HG02678 (cell line): ENCODE data around the gene TRIM63.
"Not testable (repeated sequence)": the region's sequence is repeated elsewhere in the genome, so short reads cannot be mapped to it uniquely, and the experiment has no call there.

Experiments used
- ATAC-seq: cut with Tn5 transposase; IDR thresholded peaks from one replicate; pipeline ENCODE4 v1.9.1; 2021; ENCODE audit warnings: mild to moderate bottlenecking, moderate library complexity; ENCODE audit not compliant: unreplicated experiment

Gene TRIM63

DNA sequence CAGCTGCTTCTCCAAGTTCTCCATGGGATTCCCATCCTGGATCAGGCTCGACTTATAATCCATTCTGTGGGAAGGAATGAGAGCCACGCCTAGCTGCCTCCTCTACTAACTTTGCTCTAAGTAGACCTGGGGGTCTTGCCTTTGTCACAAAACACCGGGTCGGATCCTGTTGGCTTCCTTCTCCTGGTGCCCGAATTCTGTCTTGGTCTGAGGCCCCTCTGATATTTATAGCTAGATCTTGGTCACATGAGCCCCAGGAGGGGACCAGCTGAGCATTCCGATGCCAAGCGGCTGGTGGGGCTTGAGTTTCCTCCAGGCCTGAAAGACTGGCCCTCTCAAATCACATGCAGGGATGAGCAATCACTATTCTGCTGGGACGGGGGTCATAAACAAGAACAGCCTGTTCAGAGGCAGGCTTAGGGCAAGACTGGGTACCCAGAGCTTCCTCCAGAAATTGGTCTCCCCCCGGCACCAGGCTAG, at the start of gene TRIM63:
Gene TRIM63, minus strand, starts transcription at position 199 of the 480 bp plus-strand sequence. Its CDS starts 136 bp downstream, at position 63.
- ATAC-seq = no peak

DNA sequence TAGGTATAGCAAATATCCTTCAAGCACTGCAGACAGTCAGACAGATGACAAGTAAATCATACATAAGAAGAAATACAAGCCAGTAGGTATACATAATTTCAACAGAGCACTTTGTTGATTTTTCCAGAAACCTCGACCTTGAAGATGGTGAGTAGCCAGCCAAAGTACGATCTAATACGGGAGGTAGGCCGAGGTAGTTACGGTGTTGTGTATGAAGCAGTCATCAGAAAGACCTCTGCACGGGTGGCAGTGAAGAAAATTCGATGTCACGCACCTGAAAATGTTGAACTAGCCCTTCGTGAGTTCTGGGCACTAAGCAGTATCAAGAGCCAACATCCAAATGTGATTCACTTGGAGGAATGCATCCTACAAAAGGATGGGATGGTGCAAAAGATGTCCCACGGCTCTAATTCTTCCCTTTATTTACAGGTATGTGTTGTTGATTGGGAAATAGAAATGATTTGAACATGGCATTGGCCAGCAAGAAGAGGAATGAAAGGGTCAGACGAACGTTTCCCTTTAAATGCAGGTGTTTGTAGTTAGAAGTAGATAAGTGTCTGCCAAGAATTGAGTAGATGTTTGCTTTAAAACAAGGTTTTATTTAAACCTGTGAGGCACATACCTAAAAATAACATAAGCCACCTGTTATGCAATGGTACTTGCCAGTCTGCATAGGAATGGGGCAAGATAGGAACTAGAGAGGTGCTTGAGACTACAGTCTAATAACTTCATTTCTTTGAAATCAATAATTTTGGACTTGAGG, 46.9 kb upstream of the TRIM63 start:
- ATAC-seq = no peak

- no peak for ATAC-seq
These were observed 45.0 kb upstream of the TRIM63 start for GRCh38 chr1:26112407-26112775.

DNA sequence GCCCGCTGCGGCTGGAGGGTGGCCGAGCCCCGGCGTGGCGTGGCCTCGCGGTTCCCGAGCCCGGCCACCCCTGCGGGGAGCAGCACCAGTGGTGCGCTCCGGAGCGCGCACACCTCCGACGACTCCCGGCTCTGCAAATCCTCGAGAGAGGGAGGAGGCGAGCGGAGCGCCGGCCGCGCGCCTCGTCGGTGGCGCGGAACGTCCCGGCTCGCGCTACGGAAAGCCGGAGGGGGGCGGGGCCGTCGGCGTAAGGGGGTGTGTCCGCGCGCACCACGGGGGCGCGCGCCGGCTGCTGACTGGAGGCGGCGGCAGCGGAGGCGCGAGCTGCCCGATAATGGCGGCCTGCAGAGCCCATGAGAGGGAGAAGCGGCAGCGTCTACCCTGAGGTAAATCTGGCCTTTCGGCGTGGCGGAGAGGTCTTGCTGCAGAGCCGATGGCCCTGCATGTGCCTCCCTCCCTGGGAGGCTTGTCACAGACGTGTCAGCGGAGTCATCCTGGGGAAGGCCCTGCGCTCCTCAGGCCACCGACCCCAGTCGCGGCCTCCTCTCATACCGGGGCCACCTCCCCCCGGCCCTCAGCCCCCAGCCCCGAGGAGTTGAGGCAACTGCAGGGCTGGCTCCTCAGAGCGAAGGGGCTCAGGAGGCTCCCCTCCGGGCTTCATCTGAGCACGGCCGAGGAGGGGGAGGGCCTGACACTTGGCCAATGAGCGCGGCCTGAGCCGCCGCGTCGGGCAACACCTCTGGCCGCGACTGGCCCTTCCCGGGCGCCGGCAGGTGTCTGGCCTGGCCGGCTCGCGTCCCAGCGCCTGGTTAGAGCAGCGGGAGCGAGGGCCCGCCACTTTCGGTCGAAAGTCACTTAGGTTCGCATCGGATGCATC, 44.3 kb upstream of the TRIM63 start, which contains the start of gene PDIK1L:
Gene PDIK1L, plus strand, starts transcription at position 295 of the 877 bp plus-strand sequence. CDS start 2,485 bp downstream, outside the sequence.
- ATAC-seq = peak; percentile 72

DNA sequence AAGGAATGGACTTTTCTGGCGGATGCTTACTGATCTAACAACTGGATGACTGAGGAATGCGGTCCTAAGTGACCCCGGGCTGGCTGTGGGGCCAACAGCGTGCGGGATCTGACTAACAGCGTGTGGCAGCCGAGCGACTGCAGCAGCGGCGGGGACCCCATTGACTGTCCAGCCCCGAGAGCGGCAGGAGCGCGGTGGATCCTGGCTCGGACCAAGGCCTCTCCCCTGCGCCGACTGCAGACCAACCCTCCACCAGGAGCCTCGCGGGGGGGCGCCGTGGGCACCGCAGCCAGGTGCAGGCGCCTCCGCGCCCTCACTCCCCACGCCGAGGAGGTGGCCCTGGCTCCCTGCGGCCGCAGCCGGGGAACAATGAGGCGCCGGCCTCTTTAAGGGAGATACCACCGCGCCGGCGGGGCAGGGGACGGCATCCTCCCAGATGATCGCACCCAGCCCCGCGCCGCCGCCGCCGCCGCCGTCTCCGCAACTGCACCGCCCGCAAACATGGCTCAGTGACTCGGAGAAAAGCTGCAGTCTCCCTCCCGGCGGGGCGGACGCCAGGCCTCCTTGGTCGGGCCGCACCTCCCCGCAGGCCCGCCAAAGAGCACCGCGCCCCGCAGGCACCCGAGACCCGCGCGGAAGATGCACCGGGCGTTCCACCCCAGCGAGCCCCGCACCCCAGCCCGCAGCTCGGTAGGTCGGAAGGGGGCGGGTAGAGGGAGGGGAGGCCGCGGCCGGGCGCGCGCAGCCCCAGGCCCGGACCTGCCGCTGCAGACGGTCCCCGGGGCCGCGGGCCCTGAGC, 43.5 kb upstream of the TRIM63 start:
- peak; percentile 46 for ATAC-seq

DNA sequence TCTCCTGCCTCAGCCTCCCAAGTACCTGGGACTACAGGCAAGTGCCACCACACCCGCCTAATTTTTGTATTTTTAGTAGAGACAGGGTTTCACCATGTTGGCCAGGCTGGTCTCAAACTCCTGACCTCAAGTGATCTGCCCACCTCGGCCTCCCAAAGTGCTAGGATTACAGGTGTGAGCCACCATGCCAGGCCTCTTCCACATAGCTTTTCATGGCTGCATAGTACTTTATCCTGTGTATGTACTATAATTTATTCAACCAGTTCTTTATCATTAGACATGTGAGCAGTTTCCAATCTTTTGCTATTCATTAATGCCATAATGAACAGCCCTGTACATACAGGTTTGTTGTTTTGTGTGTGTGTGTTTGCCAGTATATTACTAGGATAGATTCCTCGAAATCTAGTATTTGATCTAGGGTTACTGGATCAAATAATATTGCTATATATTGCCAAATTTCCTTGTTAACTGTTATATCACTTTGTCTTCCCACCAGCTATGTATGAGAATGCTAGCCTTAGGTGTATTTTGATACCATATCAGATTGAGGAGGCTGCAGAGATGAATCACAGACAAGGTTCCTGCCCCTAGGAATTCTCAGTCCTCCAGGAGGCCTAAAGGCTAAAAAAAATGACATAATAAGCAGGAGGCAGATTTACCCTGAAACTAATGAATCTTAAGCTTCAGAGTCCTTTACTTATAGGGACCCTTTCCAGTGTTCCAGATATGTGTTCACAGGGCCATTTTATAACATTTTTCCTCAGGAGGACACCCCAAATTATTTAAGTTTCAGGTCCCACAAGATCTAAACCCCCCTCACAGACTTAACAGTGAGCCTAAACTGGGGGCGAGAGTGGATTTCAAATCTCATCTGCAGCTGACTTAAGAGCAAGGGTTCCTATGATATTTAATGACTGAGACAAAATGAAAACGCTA, 42.1 kb upstream of the TRIM63 start:
- ATAC-seq = no peak

GRCh38 chr1:26105226-26105548, 37.8 kb upstream of the TRIM63 start:
- ATAC-seq = not testable (repeated sequence)

GRCh38 chr1:26102526-26102925, 35.1 kb upstream of the TRIM63 start:
- no peak for ATAC-seq

DNA sequence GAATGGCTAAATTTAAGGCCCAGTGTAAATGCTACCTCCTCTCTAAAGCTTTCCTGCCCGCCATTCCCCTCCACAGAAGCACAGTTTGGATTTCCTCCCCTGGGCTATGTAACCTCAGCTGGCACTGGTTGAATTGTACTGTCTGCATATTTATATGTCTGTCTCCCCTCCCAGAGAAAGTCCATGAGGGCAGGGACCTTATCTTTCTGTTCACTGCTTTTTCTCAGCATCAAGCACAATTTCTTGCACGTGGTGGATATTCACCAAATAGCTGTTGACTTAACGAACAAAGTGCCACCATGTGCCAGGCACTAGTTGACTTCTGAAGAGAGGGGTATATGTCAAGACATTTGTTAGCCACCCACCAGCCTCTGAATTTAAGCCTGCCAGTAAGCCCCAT, 34.7 kb upstream of the TRIM63 start:
- ATAC-seq = no peak

- not testable (repeated sequence) for ATAC-seq
These were observed 32.8 kb upstream of the TRIM63 start for GRCh38 chr1:26100204-26100603.

- no peak for ATAC-seq
These were observed 32.4 kb upstream of the TRIM63 start for GRCh38 chr1:26099780-26100179.

DNA sequence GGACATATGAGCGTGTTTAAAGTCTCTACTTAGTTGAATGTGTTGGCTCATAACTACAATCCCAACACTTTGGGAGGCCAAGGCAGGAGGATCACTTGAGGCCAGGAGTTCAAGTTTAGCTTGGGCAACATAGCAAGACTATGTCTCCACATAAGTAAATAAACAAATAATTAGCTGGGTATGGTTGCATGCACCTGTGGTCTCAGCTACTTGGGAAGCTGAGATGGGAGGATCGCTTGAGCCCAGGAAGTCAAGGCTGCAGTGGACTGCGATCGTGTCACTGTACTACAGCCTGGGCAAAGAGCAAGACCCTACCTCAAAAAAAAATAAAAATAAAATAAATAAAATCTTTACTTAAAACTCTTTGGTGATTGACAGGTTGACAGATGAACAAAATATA, 31.2 kb upstream of the TRIM63 start:
- ATAC-seq = no peak

GRCh38 chr1:26097696-26098095, 30.3 kb upstream of the TRIM63 start:
- ATAC-seq = no peak

- ATAC-seq = no peak
These were observed 29.0 kb upstream of the TRIM63 start for GRCh38 chr1:26096471-26096870.

GRCh38 chr1:26094677-26095383, 27.4 kb upstream of the TRIM63 start:
- no peak for ATAC-seq

DNA sequence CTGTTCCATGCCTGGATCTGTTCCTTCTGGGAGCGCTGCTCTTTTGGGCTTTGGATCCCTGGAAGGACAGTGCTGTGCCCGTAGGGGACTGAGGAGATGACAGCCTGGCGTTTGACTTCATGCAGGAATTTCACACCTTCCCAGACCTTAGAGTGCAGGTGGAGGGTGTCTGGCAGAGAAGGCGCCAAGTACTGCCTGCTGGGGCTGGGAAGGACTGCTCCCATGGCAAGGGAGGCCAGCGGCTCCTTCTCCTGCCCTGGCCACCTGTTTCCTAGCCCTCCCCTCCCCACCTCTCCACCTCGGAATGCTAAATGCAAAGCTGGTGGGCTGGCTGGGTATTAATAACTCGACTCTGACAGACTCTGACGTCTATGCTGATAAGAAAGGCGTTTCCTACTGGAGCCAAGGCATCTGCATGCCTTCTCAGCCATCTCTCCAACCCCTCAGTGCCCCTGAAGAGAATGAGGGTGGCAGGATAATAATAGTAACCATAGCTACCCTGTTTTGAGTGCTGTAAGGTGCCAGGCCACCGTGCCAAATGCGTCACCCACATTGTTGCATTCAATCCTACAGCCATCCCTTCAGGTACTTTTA, 26.7 kb upstream of the TRIM63 start:
- ATAC-seq = no peak

DNA sequence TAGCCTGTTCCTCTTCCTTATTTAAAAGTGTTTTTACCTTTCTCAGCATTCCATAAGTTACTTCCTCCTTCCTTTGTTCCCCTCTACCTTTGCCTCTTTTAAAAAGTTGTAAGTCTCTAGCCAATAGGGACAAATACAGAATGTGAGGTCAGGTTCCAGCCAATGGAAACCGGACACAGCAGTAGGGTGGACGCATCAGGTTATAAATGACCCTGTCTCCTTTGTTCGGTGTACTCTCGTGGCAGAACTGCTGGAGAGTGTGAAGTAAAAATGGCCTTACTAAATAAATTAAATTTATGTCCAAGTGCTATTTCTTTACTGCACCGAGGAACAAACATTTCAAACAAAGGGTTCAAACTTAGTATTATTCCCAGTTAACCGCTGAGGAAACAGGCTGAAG, 26.1 kb upstream of the TRIM63 start:
- ATAC-seq = not testable (repeated sequence)

GRCh38 chr1:26092422-26092821, 25.0 kb upstream of the TRIM63 start:
- no peak for ATAC-seq

GRCh38 chr1:26090893-26091292, 23.5 kb upstream of the TRIM63 start:
- no peak for ATAC-seq
